ENCODE measurements around the gene MAP3K13. TPM values are rescaled to one million over a fixed set of nuclear protein-coding genes. Genes with fewer than 3 reads are reported as not detected.
"Not testable (repeated sequence)": the region's sequence is repeated elsewhere in the genome, so short reads cannot be mapped to it uniquely, and the experiment has no call there.

Gene MAP3K13
- total RNA-seq, 3 donors from 2014 or later (not counting 1 experiment from before 2014, with no cell fraction given): 3.3 to 11.8 (median 9.8) TPM

DNA sequence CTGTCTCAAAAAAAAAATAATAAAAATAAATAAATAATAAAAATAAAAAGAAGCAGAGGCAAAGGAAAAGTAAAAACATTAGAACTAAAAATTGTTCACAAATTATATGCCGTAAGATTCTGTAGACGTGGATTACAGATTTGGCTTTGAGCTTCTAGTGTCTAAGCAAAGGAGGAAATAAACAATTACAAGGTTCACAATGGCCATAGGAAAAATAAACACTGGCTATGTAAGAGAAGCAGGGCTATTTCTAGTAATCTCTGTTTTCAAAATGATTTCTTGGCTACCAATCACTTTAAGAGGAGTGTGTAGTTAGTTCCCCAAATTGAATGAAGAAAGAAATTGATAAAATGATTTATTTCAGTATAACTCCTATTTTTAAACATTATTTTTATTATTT is 81.4 kb downstream of the MAP3K13 start:
- no peak for ATAC-seq
- Mint-ChIP-seq H3K27me3 (ENCODE audit: low read depth in 2 of 2) (peaks cover 6 to 8% of the 10 kb centered on the region in 2 donors), H3K4me3 (no peak overlapping the region), H3K4me1 (no peaks in the 10 kb centered on the region), H3K27ac (no peak overlapping the region), H3K36me3 (no peaks in the 10 kb centered on the region), H3K9me3 (no peaks in the 10 kb centered on the region)
- H3K4me3 ChIP-seq (ENCODE audit: low read length): no peak overlapping the region
- TF ChIP-seq CTCF (IDR thresholded peaks at IDR 0.05): no peak
- no peak overlapping the region for H3K27ac ChIP-seq (ENCODE audit: low read length)
- no peaks in the 10 kb centered on the region for H3K36me3 ChIP-seq (ENCODE audit: control insufficient read depth, insufficient read depth, low read length)
- no peaks in the 10 kb centered on the region for H3K9me3 ChIP-seq (ENCODE audit: control insufficient read depth, insufficient read depth, low read length)
- no peak for DNase-seq
- H3K4me1 ChIP-seq (ENCODE audit: control insufficient read depth, insufficient read depth, low read length): no peaks in the 10 kb centered on the region
- WGBS (ENCODE audit: insufficient coverage): 88% methylated on average over 1 of the region's 2 CpGs
- intact Hi-C loops (cut with micrococcal nuclease): no loop called here
- no peaks in the 10 kb centered on the region for H3K27me3 ChIP-seq (ENCODE audit: control insufficient read depth, insufficient read depth, low read length)

- intact Hi-C loops (cut with micrococcal nuclease): no loop called here
- H3K9me3 Mint-ChIP-seq: no peaks in the 10 kb centered on the region
- H3K4me3 ChIP-seq (ENCODE audit: low read length): no peak overlapping the region
- no peaks in the 10 kb centered on the region for H3K9me3 ChIP-seq (ENCODE audit: control insufficient read depth, insufficient read depth, low read length)
- peaks cover 0 to 8% of the 10 kb centered on the region in 2 donors for H3K27me3 Mint-ChIP-seq (ENCODE audit: low read depth in 2 of 2)
- ATAC-seq (no peak), DNase-seq (no peak)
- H3K27ac ChIP-seq (ENCODE audit: low read length): no peak overlapping the region
- TF ChIP-seq CTCF (IDR thresholded peaks at IDR 0.05): no peak
- no peaks in the 10 kb centered on the region for H3K36me3 ChIP-seq (ENCODE audit: control insufficient read depth, insufficient read depth, low read length)
- H3K27ac Mint-ChIP-seq: no peak overlapping the region
- H3K36me3 Mint-ChIP-seq: no peaks in the 10 kb centered on the region
- H3K4me3 Mint-ChIP-seq: no peak overlapping the region
- H3K4me1 ChIP-seq (ENCODE audit: control insufficient read depth, insufficient read depth, low read length): no peaks in the 10 kb centered on the region
- no peaks in the 10 kb centered on the region for H3K4me1 Mint-ChIP-seq
- no peaks in the 10 kb centered on the region for H3K27me3 ChIP-seq (ENCODE audit: control insufficient read depth, insufficient read depth, low read length)
Measured at GRCh38 chr3:185448107-185448506, 85.2 kb downstream of the MAP3K13 start.

DNA sequence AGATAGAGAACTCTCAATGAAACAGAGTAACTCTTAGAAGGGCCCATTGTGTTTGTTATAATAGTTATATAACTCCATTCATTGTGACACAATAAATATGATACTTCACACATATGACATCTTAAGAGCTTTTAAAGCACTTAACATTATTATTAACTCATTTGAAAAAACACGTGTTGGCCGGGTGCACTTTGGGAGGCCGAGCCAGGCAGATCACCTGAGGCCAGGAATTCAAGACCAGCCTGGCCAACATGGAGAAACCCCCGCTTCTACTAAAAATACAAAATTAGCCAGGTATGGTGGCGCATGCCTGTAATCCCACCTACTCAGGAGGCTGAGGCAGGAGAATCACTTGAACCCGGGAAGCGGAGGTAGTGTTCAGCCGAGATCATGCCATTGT is 88.5 kb downstream of the MAP3K13 start:
- H3K4me1 ChIP-seq (ENCODE audit: control insufficient read depth, insufficient read depth, low read length); H3K9me3 ChIP-seq (ENCODE audit: control insufficient read depth, insufficient read depth, low read length); H3K4me1 Mint-ChIP-seq; H3K4me3 Mint-ChIP-seq; DNase-seq; ATAC-seq; H3K4me3 ChIP-seq (ENCODE audit: low read length); H3K27me3 Mint-ChIP-seq (ENCODE audit: low read depth in 2 of 2); H3K27me3 ChIP-seq (ENCODE audit: control insufficient read depth, insufficient read depth, low read length); H3K27ac Mint-ChIP-seq; H3K36me3 Mint-ChIP-seq; H3K36me3 ChIP-seq (ENCODE audit: control insufficient read depth, insufficient read depth, low read length); intact Hi-C loops (cut with micrococcal nuclease); H3K27ac ChIP-seq (ENCODE audit: low read length); H3K9me3 Mint-ChIP-seq: not testable (repeated sequence)
- 96% methylated on average over 8 of the region's 8 CpGs for WGBS (ENCODE audit: insufficient coverage)

GRCh38 chr3:185457376-185457775 is 94.4 kb downstream of the MAP3K13 start:
- Mint-ChIP-seq H3K36me3 (no peaks in the 10 kb centered on the region), H3K9me3 (no peaks in the 10 kb centered on the region), H3K27ac (no peak overlapping the region), H3K27me3 (ENCODE audit: low read depth in 2 of 2) (no peaks in the 10 kb centered on the region), H3K4me1 (no peaks in the 10 kb centered on the region), H3K4me3 (no peak overlapping the region)
- no peaks in the 10 kb centered on the region for H3K27me3 ChIP-seq (ENCODE audit: control insufficient read depth, insufficient read depth, low read length)
- H3K4me3 ChIP-seq (ENCODE audit: low read length): no peak overlapping the region
- no peaks in the 10 kb centered on the region for H3K36me3 ChIP-seq (ENCODE audit: control insufficient read depth, insufficient read depth, low read length)
- no peak for DNase-seq
- H3K4me1 ChIP-seq (ENCODE audit: control insufficient read depth, insufficient read depth, low read length): no peaks in the 10 kb centered on the region
- no peak for TF ChIP-seq CTCF (IDR thresholded peaks at IDR 0.05)
- no peak for ATAC-seq
- intact Hi-C loops (cut with micrococcal nuclease): no loop called here
- no peaks in the 10 kb centered on the region for H3K9me3 ChIP-seq (ENCODE audit: control insufficient read depth, insufficient read depth, low read length)
- no peak overlapping the region for H3K27ac ChIP-seq (ENCODE audit: low read length)
- WGBS (ENCODE audit: insufficient coverage): 79% methylated on average over 2 of the region's 2 CpGs
